HepG2 (cell line): ENCODE results near the gene CPVL. TPM values are rescaled to one million over a fixed set of nuclear protein-coding genes. Genes with fewer than 3 reads are reported as not detected.

Experiments
- CHD4 ChIP-seq: fragments of 200-600 bp; sonication (generic); IDR thresholded peaks from 2 replicates; pipeline ENCODE4 v1.7.0; 2017; ENCODE audit warnings: mild to moderate bottlenecking, low read length, borderline replicate concordance
- FOXC1 ChIP-seq: sonication (generic); formaldehyde crosslinking; IDR thresholded peaks from 2 replicates; pipeline ENCODE4 v1.8.0; 2022; ENCODE audit warnings: mild to moderate bottlenecking, missing genetic modification reagents, borderline replicate concordance
- HMGXB3 ChIP-seq: sonication (generic); formaldehyde crosslinking; IDR thresholded peaks from 2 replicates; pipeline ENCODE4 v1.4.0; 2020; ENCODE audit warnings: missing genetic modification reagents, borderline replicate concordance
- HNF4G ChIP-seq, 2 experiments: sonication (generic) in 1 of 2; formaldehyde crosslinking in 1 of 2; IDR thresholded peaks; 2 replicates each; pipeline versions ENCODE4 v1.4.0 to v1.6.1; 2011 to 2020; ENCODE audit warnings: borderline replicate concordance in 2 of 2, low read depth in 2 of 2, mild to moderate bottlenecking in 2 of 2, low read length in 1 of 2, missing genetic modification reagents in 1 of 2, moderate library complexity in 1 of 2
- HOXA3 ChIP-seq: sonication (generic); formaldehyde crosslinking; IDR thresholded peaks from 2 replicates; pipeline ENCODE4 v1.5.0; 2020; ENCODE audit warnings: missing genetic modification reagents
- IRX3 ChIP-seq: sonication (generic); formaldehyde crosslinking; IDR thresholded peaks from 2 replicates; pipeline ENCODE4 v1.8.1; 2023; ENCODE audit warnings: mild to moderate bottlenecking, low read depth, missing genetic modification reagents, borderline replicate concordance
- JARID2 ChIP-seq: sonication (generic); formaldehyde crosslinking; IDR thresholded peaks from 2 replicates; pipeline ENCODE4 v1.8.1; 2023; ENCODE audit warnings: missing genetic modification reagents, inconsistent platforms; ENCODE audit not compliant: insufficient replicate concordance
- KLF11 ChIP-seq: IDR thresholded peaks from 2 replicates; pipeline ENCODE4 v1.6.1; 2016; ENCODE audit warnings: missing compliant biosample characterization
- MBD4 ChIP-seq: IDR thresholded peaks from 2 replicates; pipeline ENCODE4 v1.6.1; 2012; ENCODE audit warnings: low read length, inconsistent platforms, borderline replicate concordance
- TFE3 ChIP-seq: IDR thresholded peaks from 2 replicates; pipeline ENCODE4 v1.6.1; 2016
- ZBTB4 ChIP-seq: sonication (generic); formaldehyde crosslinking; IDR thresholded peaks from 2 replicates; pipeline ENCODE4 v1.4.0; 2020; ENCODE audit warnings: missing genetic modification reagents, mild to moderate bottlenecking, borderline replicate concordance
- ZNF205 ChIP-seq: IDR thresholded peaks from 2 replicates; pipeline ENCODE4 v1.6.1; 2018; ENCODE audit warnings: missing biosample characterization, missing genetic modification reagents
- ZNF251 ChIP-seq: sonication (generic); formaldehyde crosslinking; IDR thresholded peaks from 2 replicates; pipeline ENCODE4 v1.9.0; 2021; ENCODE audit warnings: mild to moderate bottlenecking, missing genetic modification reagents
- ZNF350 ChIP-seq: sonication (generic); formaldehyde crosslinking; IDR thresholded peaks from 2 replicates; pipeline ENCODE4 v1.4.0; 2020; ENCODE audit warnings: mild to moderate bottlenecking, low read depth, missing genetic modification reagents, borderline replicate concordance
- ZNF513 ChIP-seq: sonication (generic); formaldehyde crosslinking; conservative IDR thresholded peaks from 2 replicates; pipeline ENCODE4 v1.5.0; 2020; ENCODE audit warnings: missing genetic modification reagents
- ZNF746 ChIP-seq: sonication (generic); formaldehyde crosslinking; IDR thresholded peaks from 2 replicates; pipeline ENCODE4 v1.8.0; 2022; ENCODE audit warnings: mild to moderate bottlenecking, missing genetic modification reagents
- ZNF761 ChIP-seq: sonication (generic); formaldehyde crosslinking; conservative IDR thresholded peaks from 2 replicates; pipeline ENCODE4 v1.4.0; 2020; ENCODE audit warnings: mild to moderate bottlenecking, missing genetic modification reagents
- polyA plus RNA-seq, 8 experiments: library from polyadenylated mRNA; depleted of rRNA in 3 of 8; stranded (reverse) in 7 of 8; unstranded in 1 of 8; fragments of >200 nt; fragmentation: Illumina TruSeq in 4 of 8; extraction: Trizol in 4 of 8; gene quantifications; 2 replicates each; pipeline versions ENCODE4 v1.2.1 to v1.2.3, GENCODE V29; 2011 to 2016; ENCODE audit warnings: low read depth in 4 of 8, missing spikeins in 1 of 8, mixed read lengths in 1 of 8; ENCODE audit not compliant: insufficient read depth in 1 of 8
- total RNA-seq, 5 experiments: library from RNA; depleted of rRNA; stranded (reverse); fragments of >200 nt; fragmentation: Illumina TruSeq; extraction: Trizol; gene quantifications; 2 replicates each; pipeline ENCODE4 v1.2.3, GENCODE V29; 2016; ENCODE audit warnings: low read depth in 1 of 5

Gene CPVL
- total and polyA plus RNA-seq, 2 of the 13 experiments (the other 11 are each of a cell fraction or from before 2014, with no cell fraction given): 59.2 to 294 TPM

- TF ChIP-seq ZNF513 (CRISPR knock-in tag) (no peak), FOXC1 (peak; percentile 59; the same call in 1 of the 2 replicates), ZNF205 (peak; percentile 71; the same call in 1 of the 2 replicates), ZNF350 (peak; percentile 22; the same call in 1 of the 2 replicates), TFE3 (CRISPR knock-in tag) (peak; percentile 89), ZNF251 (CRISPR knock-in tag) (no peak), ZNF761 (CRISPR knock-in tag) (peak; percentile 82; the same call in 1 of the 2 replicates), JARID2 (CRISPR knock-in tag) (no peak), ZNF746 (CRISPR knock-in tag) (peak; percentile 36; the same call in 1 of the 2 replicates), KLF11 (peak; percentile 82; the same call in 1 of the 2 replicates), HMGXB3 (CRISPR knock-in tag) (peak; percentile 86; the same call in 1 of the 2 replicates), HOXA3 (CRISPR knock-in tag) (peak; percentile 94), ZBTB4 (CRISPR knock-in tag) (no peak), IRX3 (CRISPR knock-in tag) (no peak), HNF4G (IDR thresholded peaks at IDR 0.05; ENCODE audit: borderline replicate concordance, low read depth, low read length) (peak; percentile 86), HNF4G (CRISPR knock-in tag; IDR thresholded peaks at IDR 0.05; ENCODE audit: borderline replicate concordance, low read depth) (peak; percentile 88), MBD4 (no peak), CHD4 (no peak)
These were observed 5.4 kb downstream of the CPVL start (continued) for GRCh38 chr7:29140873-29141468.
